HG02884 (cell line): ENCODE measurements around the gene MTA3.
"Not testable (repeated sequence)": the region's sequence is repeated elsewhere in the genome, so short reads cannot be mapped to it uniquely, and the experiment has no call there.

Source experiments
- ATAC-seq: cut with Tn5 transposase; IDR thresholded peaks from one replicate; pipeline ENCODE4 v1.9.1; 2021; ENCODE audit warnings: mild to moderate bottlenecking, moderate library complexity; ENCODE audit not compliant: unreplicated experiment

Gene MTA3

DNA sequence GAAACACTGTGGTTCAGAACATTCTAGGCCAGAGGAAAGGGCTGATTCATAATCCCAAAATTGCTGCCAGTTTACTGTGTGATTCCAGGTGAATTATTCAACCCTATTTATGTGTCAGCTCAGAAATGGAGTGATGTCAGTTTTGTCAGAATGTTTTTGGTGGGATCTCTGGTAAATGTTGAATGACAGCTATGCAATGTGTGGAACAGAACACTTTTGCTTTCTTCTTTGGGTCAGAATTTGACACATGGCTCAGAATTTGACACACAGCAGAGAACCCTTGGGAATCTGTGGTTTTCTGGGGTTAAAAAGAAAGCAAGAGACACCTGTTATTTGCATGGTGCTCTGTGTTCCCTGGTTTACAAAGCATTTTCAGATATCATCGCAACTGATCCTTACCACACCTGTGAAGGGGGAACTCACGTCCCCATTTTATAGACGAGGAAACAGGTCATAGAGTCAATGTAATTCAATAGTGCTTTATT lies 1.6 kb upstream of the MTA3 start:
- peak; percentile 50 for ATAC-seq

DNA sequence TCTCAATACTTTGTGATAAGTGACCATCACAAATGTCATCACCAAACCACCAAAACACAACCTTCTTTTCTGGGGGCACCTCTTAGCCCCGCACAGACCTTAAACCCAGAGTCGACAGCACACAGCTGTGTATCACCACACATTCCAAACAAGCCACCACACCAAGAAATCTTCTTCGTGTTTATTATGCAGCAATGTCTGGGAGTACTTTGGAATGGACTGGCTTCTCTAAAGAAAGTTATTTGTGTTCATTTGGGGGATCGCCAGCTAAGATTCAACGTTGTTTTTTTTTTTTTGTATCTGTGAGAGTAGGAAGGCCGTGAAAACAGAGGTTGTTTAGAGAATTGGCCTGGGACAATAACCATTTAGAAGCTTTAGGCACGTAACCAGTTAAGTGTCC lies 1.1 kb upstream of the MTA3 start:
- no peak for ATAC-seq

DNA sequence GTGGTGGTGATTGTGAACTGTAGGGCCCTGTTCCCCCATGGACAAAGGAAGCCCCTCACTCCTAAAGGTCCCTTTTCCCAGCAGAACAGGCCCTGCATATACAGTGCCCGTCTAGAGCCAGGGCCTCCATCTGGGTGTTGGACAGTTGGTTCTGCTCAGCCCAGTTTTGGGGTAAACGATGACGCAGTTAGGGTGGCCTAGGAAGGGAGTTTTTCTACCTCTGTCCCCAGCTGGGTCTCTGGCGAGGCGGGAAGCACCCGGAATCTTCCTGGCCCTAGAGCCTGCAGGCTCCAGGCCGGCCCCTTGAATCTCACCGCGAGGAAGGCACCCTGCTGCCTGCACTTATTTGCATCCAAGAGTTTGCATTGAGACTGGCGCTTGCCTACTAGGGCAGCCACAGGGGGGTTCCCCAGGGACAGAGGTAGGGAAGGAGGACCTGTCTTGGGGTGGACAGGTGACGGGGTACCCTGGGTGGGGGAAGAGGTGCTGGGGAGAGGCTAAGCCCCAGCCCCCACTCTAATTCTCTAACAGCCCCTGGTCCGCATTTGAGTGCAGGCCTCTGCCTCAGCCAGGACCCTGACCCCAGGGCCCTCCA lies 529 bp upstream of the MTA3 start:
- ATAC-seq = no peak

DNA sequence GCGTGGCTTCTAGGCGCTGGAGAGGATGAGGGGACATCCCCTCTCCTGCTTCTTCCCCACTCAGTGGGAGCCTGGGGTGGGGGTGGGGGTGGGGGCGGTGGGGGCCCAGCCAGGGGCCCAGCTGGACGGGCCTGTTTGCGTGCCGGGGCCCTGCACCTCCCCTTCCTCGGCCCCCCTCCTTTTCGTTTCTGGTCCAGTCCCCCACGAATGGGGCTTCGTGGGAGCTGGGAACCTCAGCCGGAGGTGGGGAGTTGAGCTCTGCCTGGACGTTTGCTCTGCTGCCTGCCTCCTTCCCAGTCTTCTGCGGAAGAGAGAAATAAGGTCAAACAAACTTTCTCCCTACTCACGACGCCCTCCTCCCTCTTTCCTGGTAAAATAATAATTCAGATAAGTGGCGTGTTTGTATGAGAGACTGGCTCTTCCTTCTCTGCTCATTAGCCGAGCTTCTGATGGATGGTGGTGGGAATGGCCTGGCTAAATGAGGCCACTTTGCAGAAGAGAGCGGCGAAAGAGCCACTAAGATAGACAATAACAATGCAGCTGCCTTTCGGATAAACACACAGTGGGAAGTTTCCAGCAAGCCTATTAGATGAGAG lies 782 bp downstream of the MTA3 start:
- no peak for ATAC-seq

DNA sequence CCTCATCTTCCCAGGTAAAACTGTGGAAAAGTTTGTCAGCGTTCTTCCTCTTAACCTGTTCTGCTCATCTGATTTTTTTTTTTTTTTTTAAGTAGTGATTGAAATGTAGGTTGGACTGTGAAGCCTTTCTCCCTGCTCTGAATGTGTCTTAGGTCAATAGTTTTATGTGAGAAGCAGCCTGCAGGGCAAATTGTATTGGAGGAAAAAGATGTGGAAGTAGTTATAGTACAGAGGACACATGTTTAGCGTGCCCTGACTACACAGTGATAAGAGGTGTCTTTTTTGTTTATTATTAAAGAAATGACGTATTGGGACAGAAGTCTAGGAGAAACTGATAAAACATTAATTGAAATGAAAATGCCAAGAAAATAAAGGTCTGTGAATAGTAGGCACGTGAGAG lies 1.5 kb downstream of the MTA3 start:
- no peak for ATAC-seq

DNA sequence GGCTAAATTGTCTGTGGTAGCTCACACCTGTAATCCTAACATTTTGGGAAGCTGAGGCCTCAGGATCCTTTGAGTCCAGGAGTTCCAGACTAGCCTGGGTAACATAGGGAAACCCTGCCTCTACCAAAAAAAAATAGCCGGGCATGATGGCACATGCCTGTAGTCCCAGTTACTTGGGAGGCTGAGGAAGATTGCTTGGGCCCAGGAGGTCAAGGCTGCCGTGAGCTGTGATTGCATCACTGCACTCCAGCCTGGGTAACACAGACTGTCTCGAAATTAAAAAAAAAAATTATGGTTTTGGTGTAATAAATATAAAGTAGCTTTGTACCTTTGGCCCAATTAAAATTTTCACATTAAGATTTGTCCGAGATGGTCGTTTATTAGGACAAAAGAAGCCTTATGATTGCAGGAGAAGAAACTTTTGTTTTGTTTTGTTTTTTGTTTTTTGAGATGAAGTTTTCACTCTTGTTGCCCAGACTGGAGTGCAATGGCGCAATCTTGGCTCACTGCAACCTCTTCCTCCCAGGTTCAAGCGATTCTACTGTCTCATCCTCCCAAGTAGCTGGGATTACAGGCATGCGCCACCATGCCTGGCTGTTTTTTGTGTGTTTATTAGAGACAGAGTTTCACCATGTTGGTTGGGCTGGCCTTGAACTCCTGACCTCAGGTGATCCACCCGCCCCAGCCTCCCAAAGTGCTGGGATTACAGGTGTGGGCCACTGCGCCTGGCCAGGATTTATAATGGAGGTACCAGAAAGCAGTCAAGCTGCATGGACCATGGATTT lies 4.1 kb downstream of the MTA3 start:
- no peak for ATAC-seq

DNA sequence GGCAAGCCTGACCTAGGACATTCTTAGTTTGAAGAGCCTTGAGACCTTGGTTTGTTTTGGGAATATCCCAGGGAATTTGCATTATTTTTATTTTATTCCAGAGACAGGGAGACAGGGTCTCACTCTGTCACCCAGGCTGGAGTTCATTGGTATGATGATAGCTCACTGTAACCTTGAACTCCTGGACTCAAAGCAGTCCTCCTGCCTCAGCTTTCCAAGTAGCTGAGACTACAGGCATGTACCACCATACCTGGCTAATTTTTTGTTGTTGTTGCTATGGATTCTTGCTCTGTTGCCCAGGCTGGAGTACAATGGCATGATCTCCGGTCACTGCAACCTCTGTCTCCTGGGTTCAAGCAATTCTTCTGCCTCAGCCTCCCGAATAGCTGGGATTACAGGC lies 4.8 kb downstream of the MTA3 start:
- no peak for ATAC-seq

DNA sequence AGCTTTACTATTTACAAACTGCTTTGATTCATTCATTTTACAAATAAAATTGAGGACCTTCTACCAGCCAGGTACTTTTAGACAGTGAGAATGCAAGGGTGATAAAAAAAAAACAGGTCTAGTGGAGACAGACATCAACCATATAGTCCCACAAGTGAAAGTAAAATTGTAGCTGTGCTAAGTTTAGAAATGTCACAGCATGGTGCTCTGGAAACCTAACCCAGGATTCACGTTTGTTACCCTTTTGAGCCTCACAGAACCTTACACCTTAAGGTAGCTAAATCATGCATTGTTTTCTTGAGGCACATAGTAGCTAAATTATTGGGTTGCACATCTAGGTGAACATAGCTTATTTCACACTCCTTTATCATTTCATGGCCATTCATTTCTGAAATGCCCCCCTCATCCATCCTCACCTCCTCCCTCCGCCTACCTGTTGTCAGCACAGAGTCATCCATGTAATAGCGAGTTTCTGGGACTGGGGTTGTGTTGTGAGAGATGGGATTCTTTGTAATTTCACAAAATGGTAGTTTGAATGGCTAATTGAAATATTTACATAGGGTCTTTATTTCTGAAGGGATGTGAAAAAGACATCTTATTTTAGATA lies 7.1 kb downstream of the MTA3 start:
- no peak for ATAC-seq

DNA sequence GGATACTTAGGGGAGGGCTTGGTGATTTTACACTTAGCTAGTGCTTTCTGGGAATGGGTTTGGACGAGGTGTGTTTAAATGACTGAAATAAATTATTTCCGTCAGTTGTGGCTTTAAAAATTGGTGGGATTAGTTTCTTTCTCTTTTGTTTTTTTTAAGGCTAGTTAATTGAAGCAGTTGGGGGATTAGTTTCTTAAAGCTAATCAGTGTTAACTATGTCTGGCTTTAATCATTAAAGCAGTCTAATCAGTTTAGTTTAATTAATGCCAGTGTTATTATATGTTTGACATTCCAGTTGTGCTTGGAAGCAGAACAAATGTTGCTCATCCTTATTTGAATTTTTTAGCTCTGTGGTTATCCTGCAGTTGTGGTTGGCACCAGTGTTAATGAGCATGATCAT lies 10.2 kb downstream of the MTA3 start:
- no peak for ATAC-seq

DNA sequence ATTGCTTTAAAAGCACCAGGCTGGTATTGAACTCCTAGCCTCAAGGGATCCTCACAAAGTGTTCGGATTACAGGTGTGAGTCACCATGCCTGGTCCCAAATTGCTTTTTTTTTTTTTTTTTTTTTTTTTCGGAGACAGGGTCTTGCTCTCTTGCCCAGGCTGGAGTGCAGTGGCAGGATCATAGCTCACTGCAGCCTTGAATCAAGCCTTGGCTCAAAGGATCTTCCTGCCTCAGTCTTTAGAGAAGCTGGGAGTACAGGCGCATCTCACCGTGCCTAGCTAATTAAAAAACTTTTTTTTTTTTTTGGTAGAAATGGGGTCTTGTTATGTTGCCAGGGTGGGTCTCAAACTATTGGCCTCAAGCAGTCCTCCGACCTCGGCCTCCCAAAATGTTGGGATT lies 12.8 kb downstream of the MTA3 start:
- no peak for ATAC-seq

DNA sequence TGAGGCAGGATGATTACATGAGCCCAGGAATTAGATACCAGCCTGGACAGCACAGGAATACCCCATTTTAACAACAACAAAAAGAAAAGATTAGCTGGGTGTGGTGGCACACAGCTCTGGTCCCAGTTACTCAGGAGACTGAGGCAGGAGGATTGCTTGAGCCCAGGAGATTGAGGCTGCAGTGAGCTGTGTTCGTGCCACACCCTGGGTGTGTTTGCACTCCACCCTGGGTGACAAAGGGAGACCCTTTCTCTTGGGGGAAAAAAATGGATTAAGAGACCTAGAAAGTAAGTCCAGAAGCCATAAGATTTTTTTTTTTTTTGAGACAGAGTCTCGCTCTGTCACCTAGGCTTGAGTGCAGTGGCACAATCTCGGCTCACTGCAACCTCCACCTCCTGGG lies 16.2 kb downstream of the MTA3 start:
- not testable (repeated sequence) for ATAC-seq

- ATAC-seq = no peak
These were observed 17.3 kb downstream of the MTA3 start for GRCh38 chr2:42585779-42586178.

DNA sequence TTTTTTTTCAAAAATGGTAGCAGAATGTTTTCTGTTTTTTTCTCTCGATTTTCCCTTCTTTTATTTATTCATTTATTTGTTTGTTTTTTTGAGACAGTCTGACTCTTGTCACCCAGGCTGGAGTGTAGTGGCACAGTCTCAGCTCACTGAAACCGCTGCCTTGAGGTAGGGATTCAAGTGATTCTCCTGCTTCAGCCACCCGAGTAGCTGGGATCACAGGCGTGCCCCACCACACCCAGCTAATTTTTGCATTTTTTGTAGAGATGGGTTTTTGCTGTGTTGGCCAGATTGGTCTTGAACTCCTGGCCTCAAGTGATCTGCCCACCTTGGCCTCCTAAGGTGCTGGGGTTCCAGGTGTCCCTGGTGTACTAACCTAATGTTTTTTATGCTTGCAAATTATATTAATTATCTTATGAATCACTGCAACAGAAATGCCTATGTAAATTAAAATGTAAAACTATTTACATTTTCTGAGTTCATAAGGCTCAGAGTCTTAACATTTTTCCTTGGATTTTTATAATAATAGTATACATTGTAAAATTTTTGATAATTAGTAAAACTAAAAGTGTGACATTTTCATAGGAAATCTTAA lies 19.2 kb downstream of the MTA3 start:
- no peak for ATAC-seq

GRCh38 chr2:42588121-42588520 lies 19.7 kb downstream of the MTA3 start:
- no peak for ATAC-seq

DNA sequence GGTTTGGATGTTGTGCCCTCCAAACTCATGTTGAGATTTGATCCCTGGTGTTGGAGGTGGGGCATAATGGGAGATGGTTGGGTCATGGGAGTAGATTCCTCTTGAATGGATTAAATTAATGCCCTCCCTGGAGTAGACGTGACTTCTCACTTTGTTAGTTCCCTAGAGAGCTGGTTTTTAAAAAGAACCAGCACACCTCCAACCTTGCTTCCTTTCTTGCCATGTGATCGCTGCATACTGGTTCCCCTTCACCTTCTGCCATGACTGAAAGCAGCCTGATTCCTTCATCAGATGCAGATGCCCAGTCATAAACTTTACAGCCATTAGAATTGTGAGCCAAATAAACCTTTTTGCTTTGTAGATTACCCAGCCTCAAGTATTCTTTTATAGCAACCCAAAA lies 21.7 kb downstream of the MTA3 start:
- no peak for ATAC-seq

- ATAC-seq = no peak
These were observed 24.9 kb downstream of the MTA3 start for GRCh38 chr2:42593282-42593681.

DNA sequence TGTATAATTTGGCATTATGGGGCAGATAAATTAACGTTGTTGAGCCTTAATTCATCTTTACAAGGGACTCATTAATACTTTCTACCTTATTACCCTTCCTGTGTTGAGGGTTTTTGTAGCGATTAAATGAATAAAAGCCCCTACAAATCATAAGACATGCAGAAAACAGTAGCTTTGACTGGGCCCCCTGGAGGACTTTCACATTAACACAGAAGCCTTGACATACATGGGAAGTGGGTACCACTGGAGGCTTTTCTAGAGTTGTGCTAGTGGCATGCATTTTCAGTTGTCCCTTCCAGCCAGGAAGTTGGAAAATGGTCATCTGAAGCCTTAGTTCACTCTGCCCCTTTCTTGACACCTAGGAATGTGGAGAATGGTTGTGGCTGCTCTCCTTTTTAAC lies 30.2 kb downstream of the MTA3 start:
- no peak for ATAC-seq

DNA sequence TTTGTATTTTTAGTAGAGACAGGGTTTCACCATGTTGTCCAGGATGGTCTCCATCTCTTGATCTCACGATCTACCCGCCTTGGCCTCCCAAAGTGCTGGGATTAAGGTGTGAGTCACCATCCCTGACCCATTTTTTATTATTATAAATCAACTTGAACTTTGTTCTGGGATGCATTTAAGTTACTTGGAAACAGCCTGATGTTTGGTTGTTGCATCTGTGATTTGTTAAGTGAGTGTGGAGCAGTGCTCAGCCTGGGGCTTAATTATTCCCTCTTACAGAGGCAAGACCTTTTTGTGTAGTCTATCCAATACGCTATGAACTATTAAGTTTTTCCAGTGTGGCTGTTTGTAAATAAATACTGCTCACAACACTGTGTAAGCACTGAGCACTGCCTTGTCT lies 32.6 kb downstream of the MTA3 start:
- no peak for ATAC-seq

DNA sequence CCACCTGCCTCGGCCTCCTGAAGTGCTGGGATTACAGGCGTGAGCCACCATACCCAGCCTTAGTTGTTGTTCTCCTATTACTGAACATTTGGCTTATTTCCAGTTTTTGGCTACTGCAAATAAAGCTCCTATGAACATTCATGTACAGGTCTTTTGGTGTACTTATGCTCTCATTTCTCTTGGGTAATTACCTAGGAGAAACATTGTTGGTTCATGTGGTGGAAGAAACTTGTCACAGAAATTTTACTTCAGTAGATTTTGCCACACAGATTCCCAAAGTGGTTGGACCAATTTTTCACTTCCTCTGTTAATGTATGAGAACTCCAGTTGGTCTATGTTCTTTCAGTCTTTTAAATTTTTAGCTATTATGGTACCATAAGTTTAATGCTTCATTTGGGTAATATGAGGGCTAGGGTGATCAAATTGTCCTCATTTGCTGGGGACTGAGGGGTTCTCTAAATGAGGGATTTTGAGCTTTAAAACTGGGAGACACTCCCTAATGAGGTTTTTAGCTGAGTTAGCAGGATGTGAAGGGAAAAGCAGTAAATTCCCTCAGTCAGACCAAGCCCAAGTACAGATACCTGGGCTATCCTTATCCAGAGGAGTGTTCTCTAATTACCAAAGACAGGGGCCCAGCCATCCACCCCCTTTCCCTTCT lies 33.9 kb downstream of the MTA3 start:
- no peak for ATAC-seq

DNA sequence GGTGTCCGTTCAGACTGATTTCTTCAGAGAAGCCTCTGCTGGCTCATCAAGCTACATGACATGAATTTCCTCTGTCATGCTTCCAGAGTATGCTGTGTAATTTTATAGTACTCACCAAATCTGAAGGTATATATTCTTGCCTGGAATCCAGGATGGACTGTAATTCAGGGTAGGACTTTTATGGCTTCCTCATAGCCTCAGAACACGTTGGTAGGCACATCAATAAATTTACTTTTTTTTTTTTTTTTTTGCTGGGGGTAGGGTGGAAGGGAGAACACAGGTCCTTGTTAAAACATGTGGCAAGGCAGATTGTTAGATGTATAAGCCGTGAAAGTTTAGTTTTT lies 34.4 kb downstream of the MTA3 start:
- no peak for ATAC-seq

DNA sequence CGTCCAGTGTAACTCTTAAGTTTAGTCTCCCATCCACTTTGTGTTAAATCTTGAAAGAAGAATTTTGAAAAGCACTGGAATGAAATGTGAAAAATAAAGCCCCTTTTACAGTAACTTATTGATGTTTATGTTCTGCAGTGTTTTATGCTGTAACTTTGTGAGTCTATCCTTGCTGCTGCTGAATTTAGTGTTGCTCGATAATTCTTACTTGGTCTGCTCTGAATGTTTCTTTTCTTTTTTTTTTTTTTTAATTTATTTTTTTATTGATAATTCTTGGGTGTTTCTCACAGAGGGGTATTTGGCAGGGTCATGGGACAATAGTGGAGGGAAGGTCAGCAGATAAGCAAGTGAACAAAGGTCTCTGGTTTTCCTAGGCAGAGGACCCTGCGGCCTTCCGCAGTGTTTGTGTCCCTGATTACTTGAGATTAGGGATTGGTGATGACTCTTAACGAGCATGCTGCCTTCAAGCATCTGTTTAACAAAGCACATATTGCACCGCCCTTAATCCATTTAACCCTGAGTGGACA lies 36.0 kb downstream of the MTA3 start:
- not testable (repeated sequence) for ATAC-seq
